KMS-11 (cell line): ENCODE data around the gene CORO2A.
A peak's percentile ranks its signal among the peaks of the same experiment; 100 is the strongest.

Experiments
- H2AFZ ChIP-seq: fragments of 200-600 bp; sonication (generic); 2 replicates; pipeline ENCODE4 v1.6.1; 2016; ENCODE audit warnings: antibody characterized with exemption, mixed run types, low read depth
- H3K27ac ChIP-seq: fragments of 200-600 bp; sonication (generic); 2 replicates; pipeline ENCODE4 v1.6.1; 2016; ENCODE audit warnings: mild to moderate bottlenecking, mixed run types
- H3K27me3 ChIP-seq: fragments of 200-600 bp; sonication (generic); 2 replicates; pipeline ENCODE4 v1.6.1; 2017; ENCODE audit warnings: mild to moderate bottlenecking, low read depth, mixed run types, moderate library complexity; ENCODE audit not compliant: insufficient read depth
- H3K36me3 ChIP-seq: fragments of 200-600 bp; sonication (generic); 2 replicates; pipeline ENCODE4 v1.6.1; 2017; ENCODE audit warnings: mild to moderate bottlenecking, mixed run types; ENCODE audit not compliant: insufficient read depth
- H3K4me1 ChIP-seq: fragments of 200-600 bp; sonication (generic); 2 replicates; pipeline ENCODE4 v1.6.1; 2016; ENCODE audit warnings: mild to moderate bottlenecking, low read depth, mixed run types; ENCODE audit not compliant: poor library complexity, severe bottlenecking
- H3K4me2 ChIP-seq: fragments of 200-600 bp; sonication (generic); 2 replicates; pipeline ENCODE4 v1.7.0; 2016; ENCODE audit warnings: mild to moderate bottlenecking, mixed run types
- H3K4me3 ChIP-seq: fragments of 200-600 bp; sonication (generic); IDR thresholded peaks from 2 replicates; pipeline ENCODE4 v1.6.1; 2017; ENCODE audit warnings: low read depth, low read length, mixed read lengths; ENCODE audit not compliant: insufficient read depth
- H3K79me2 ChIP-seq: fragments of 200-600 bp; sonication (generic); 2 replicates; pipeline ENCODE4 v1.6.1; 2016; ENCODE audit warnings: low read depth, mixed run types; ENCODE audit not compliant: insufficient read depth
- H3K9ac ChIP-seq: fragments of 200-600 bp; sonication (generic); 2 replicates; pipeline ENCODE4 v1.6.1; 2016; ENCODE audit warnings: mild to moderate bottlenecking, mixed run types
- H4K20me1 ChIP-seq: fragments of 200-600 bp; sonication (generic); 2 replicates; pipeline ENCODE4 v1.6.1; 2016; ENCODE audit warnings: mild to moderate bottlenecking, mixed run types; ENCODE audit not compliant: insufficient read depth
- TF ChIP-seq, protein P1 (sequence below): fragments of 200-600 bp; sonication (generic); conservative IDR thresholded peaks from 2 replicates; pipeline ENCODE4 v1.6.1; 2017; ENCODE audit warnings: low read depth, mild to moderate bottlenecking, antibody characterized with exemption, low read length, moderate library complexity, mixed read lengths

CORO2A gene, protein sequence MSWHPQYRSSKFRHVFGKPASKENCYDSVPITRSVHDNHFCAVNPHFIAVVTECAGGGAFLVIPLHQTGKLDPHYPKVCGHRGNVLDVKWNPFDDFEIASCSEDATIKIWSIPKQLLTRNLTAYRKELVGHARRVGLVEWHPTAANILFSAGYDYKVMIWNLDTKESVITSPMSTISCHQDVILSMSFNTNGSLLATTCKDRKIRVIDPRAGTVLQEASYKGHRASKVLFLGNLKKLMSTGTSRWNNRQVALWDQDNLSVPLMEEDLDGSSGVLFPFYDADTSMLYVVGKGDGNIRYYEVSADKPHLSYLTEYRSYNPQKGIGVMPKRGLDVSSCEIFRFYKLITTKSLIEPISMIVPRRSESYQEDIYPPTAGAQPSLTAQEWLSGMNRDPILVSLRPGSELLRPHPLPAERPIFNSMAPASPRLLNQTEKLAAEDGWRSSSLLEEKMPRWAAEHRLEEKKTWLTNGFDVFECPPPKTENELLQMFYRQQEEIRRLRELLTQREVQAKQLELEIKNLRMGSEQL

DNA sequence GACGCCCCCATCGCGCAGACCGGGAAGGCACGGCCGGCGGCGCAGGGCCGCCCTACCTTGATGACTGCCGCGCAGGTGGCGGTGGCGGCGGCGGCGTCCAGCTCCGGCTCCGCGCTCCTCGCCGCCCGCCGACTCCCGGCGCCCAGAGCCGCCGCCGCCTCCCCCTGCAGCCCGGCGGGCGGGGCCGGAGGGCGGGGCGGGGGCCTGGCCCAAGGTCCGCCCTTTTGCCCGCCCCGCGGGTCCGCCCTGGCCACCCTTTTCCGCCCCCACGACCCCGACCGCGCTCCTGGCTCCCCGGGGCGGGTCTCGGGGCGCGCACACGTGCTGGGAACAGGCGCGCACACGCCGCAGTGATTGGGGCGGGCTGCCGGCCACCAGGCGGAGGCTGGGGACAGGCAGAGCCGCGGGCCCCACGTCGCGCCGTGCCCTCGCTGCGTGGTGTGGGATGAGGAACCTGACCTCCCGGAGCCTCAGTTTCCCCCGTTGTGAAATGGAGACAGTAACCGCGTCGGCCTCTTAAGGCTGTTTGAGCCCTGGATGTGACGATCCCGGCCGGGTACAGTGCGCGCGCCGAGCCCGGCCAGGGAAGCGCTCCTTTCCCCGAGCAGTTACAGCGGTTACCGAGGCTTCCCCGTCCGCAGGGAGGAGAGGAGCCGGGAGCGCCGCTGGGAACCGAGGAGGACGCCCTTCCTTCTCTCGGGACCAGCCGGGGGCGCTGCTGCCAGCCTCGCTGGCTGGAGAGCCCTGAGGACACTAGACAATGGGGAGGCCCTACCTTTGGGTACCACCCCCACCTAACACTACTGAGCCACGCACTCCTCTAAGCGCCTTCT, at the start of gene CORO2A:
TSS of gene CORO2A (minus strand) at position 135 of the 833 bp plus-strand sequence. CDS start 34,977 bp downstream, outside the sequence.
- TF ChIP-seq, protein P1, sequence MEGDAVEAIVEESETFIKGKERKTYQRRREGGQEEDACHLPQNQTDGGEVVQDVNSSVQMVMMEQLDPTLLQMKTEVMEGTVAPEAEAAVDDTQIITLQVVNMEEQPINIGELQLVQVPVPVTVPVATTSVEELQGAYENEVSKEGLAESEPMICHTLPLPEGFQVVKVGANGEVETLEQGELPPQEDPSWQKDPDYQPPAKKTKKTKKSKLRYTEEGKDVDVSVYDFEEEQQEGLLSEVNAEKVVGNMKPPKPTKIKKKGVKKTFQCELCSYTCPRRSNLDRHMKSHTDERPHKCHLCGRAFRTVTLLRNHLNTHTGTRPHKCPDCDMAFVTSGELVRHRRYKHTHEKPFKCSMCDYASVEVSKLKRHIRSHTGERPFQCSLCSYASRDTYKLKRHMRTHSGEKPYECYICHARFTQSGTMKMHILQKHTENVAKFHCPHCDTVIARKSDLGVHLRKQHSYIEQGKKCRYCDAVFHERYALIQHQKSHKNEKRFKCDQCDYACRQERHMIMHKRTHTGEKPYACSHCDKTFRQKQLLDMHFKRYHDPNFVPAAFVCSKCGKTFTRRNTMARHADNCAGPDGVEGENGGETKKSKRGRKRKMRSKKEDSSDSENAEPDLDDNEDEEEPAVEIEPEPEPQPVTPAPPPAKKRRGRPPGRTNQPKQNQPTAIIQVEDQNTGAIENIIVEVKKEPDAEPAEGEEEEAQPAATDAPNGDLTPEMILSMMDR, result peak; percentile 33; the same call in 1 of the 2 replicates
- H3K4me2 ChIP-seq, result peak within 1 kb of the TSS; percentile 83
- no peaks in the 10 kb centered on the region for H3K79me2 ChIP-seq
- peaks cover 11% of the 10 kb centered on the region for H3K4me1 ChIP-seq
- H3K4me3 ChIP-seq, result no peak within 1 kb of the TSS
- no peaks in the 10 kb centered on the region for H3K36me3 ChIP-seq
- H2AFZ ChIP-seq, result peak within 1 kb of the TSS; percentile 98
- peak within 1 kb of the TSS; percentile 63 for H3K9ac ChIP-seq
- H3K27ac ChIP-seq, result peak within 1 kb of the TSS; percentile 45
- no peaks in the 10 kb centered on the region for H3K27me3 ChIP-seq
- H4K20me1 ChIP-seq, result no peaks in the 10 kb centered on the region

DNA sequence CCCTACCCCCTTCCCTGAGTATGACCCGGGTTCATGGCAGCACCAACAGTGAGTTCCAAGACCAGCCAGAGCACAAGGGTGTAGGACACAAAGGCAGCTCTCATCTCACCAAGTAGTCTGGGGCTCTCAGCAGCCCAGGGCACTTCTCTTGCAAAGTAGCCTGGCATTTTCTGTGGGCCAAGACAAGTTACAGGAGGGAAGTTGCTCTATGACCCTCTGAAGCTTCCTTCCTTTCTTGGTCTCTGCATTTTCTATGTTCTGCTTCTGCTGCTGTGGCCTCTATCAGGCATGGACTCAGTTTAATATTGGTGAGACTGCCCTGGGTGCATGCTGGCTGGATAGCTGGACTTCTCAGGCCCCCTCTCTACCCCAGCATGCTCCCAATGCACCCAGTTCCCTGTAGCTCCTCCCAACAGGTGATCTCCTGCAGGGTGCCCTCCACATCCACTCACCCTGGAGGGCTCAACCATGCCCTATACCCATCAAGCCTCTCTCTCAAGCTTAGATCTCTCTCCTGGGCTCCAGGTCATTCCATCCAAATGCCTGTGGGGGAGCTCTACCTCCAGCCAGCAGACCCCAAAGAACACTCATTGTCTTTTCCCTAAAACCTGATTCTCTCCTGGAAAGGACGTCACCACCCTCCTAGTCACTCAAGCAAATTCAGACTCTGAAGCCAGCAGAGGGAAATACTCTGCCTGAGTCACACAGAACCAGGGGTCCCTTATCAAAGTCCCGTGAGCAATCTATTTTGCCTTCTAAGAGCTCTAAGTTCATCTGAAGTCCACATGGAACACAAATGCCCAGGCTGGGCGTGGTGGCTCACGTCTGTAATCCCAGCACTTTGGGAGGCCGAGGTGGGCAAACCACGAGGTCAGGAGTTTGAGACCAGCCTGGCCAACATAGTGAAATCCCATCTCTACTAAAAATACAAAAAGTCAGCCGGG, 49.2 kb upstream of the CORO2A start:
- no peak overlapping the region for H3K9ac ChIP-seq
- no peaks in the 10 kb centered on the region for H4K20me1 ChIP-seq
- H3K4me1 ChIP-seq, result no peaks in the 10 kb centered on the region
- H3K27me3 ChIP-seq, result no peaks in the 10 kb centered on the region
- H3K4me2 ChIP-seq, result no peak overlapping the region
- no peak overlapping the region for H3K27ac ChIP-seq
- H2AFZ ChIP-seq, result no peak overlapping the region
- no peaks in the 10 kb centered on the region for H3K36me3 ChIP-seq
- TF ChIP-seq, protein P1, result no peak
- no peaks in the 10 kb centered on the region for H3K79me2 ChIP-seq
- no peak overlapping the region for H3K4me3 ChIP-seq

DNA sequence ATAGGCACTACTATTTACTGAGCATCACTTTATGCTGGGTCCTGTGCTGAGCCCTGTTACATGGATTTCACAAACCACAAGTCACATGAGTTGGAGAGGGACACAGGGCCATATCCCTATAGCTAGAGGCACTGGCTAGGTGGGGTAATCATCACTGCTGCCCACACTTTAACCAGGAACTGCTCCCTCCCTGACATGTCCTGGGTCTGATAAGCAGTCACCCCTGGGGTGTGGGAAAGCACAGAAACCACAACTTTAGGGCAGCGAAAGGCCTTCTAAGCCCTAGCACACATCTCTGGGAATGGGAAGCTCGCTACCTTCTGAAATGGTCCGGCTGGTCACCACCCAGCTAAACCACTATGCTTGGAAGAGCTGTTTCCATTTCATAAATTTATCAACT, 48.0 kb upstream of the CORO2A start:
- no peaks in the 10 kb centered on the region for H3K4me1 ChIP-seq
- H3K9ac ChIP-seq, result no peak overlapping the region
- H3K4me2 ChIP-seq, result no peak overlapping the region
- H3K27ac ChIP-seq, result no peak overlapping the region
- TF ChIP-seq, protein P1, result no peak
- H4K20me1 ChIP-seq, result no peaks in the 10 kb centered on the region
- no peaks in the 10 kb centered on the region for H3K79me2 ChIP-seq
- no peak overlapping the region for H3K4me3 ChIP-seq
- H3K27me3 ChIP-seq, result no peaks in the 10 kb centered on the region
- no peaks in the 10 kb centered on the region for H3K36me3 ChIP-seq
- no peak overlapping the region for H2AFZ ChIP-seq
